Activated naive CD4-positive, alpha-beta T cell treated with anti-CD3 and anti-CD28 coated beads for 36 hours (primary cell): Measurements from ENCODE around the gene MBNL1. TPM values are rescaled to one million over a fixed set of nuclear protein-coding genes. Genes with fewer than 3 reads are reported as not detected.
A peak's percentile ranks its signal among the peaks of the same experiment; 100 is the strongest.

ENCODE experiments used
- CTCF ChIA-PET: fragments of 350-600 bp; sonication (Branson Sonifier 250); formaldehyde crosslinking; loops from one replicate; lab custom pipeline; 2021; ENCODE audit warnings: antibody characterized with exemption; lab: Charles Lee
- DNase-seq: peaks from one replicate; pipeline ENCODE4 v3.0.0-alpha.2; 2020
- H3K27ac Mint-ChIP-seq: one replicate; pipeline ENCODE4 v1.8.0; 2021; ENCODE audit warnings: mild to moderate bottlenecking, mixed read lengths
- H3K27me3 Mint-ChIP-seq: one replicate; pipeline ENCODE4 v1.8.0; 2021; ENCODE audit warnings: low read depth, mixed read lengths
- H3K36me3 Mint-ChIP-seq: one replicate; pipeline ENCODE4 v1.8.0; 2021; ENCODE audit warnings: low read depth, mixed read lengths
- H3K4me1 Mint-ChIP-seq: one replicate; pipeline ENCODE4 v1.8.0; 2021; ENCODE audit warnings: low read depth, mixed read lengths
- H3K4me3 Mint-ChIP-seq: one replicate; pipeline ENCODE4 v1.8.0; 2021; ENCODE audit warnings: mild to moderate bottlenecking, moderate library complexity, mixed read lengths
- H3K9me3 Mint-ChIP-seq: one replicate; pipeline ENCODE4 v1.8.0; 2021; ENCODE audit warnings: mixed read lengths
- intact Hi-C: fragments of 100-400 bp; cut with micrococcal nuclease; formaldehyde crosslinking; loops from one replicate; pipeline ENCODE4 v1.15.1; 2023
- total RNA-seq, 2 experiments: library from RNA; stranded (reverse); gene quantifications; one replicate each; pipeline ENCODE4 v1.2.3, GENCODE V29; 2021

MBNL1 gene
- total RNA-seq, 2 experiments from 2014 or later: 387 to 391 TPM

- peaks cover 85% of the 10 kb centered on the region for H3K4me1 Mint-ChIP-seq
- no peaks in the 10 kb centered on the region for H3K9me3 Mint-ChIP-seq
- H3K27ac Mint-ChIP-seq: peak overlapping the region; percentile 34
- H3K36me3 Mint-ChIP-seq: peaks cover 38% of the 10 kb centered on the region
- H3K4me3 Mint-ChIP-seq: no peak overlapping the region
- DNase-seq: no peak
- CTCF ChIA-PET: no interaction called here
- H3K27me3 Mint-ChIP-seq: no peaks in the 10 kb centered on the region
- intact Hi-C loops: no loop called here
Measured at GRCh38 chr3:152316318-152316717, 47.6 kb downstream of the MBNL1 start.

- Mint-ChIP-seq H3K9me3 (no peaks in the 10 kb centered on the region), H3K27ac (peak overlapping the region; percentile 18), H3K4me1 (peaks cover 87% of the 10 kb centered on the region), H3K4me3 (no peak overlapping the region), H3K36me3 (peaks cover 37% of the 10 kb centered on the region), H3K27me3 (no peaks in the 10 kb centered on the region)
- intact Hi-C loops: no loop called here
- no peak for DNase-seq
- CTCF ChIA-PET: no interaction called here
Measured at GRCh38 chr3:152317184-152317583, 48.5 kb downstream of the MBNL1 start.

GRCh38 chr3:152317956-152318355 is 49.2 kb downstream of the MBNL1 start:
- DNase-seq: no peak
- peaks cover 35% of the 10 kb centered on the region for H3K36me3 Mint-ChIP-seq
- H3K4me3 Mint-ChIP-seq: no peak overlapping the region
- H3K9me3 Mint-ChIP-seq: no peaks in the 10 kb centered on the region
- intact Hi-C loops: no loop called here
- H3K4me1 Mint-ChIP-seq: peaks cover 86% of the 10 kb centered on the region
- H3K27me3 Mint-ChIP-seq: no peaks in the 10 kb centered on the region
- CTCF ChIA-PET: interaction anchor here (0.7 to 1.3 kb wide), 2 partner anchors 27 to 134 kb away, joined by 3 to 4 read pairs; no protein-coding TSS in a partner anchor
- no peak overlapping the region for H3K27ac Mint-ChIP-seq

GRCh38 chr3:152318512-152318911 is 49.8 kb downstream of the MBNL1 start:
- intact Hi-C loops: no loop called here

GRCh38 chr3:152319256-152319655 is 50.5 kb downstream of the MBNL1 start:
- H3K4me3 Mint-ChIP-seq: no peak overlapping the region
- intact Hi-C loops: no loop called here

More at GRCh38 chr3:152318512-152318911, 49.8 kb downstream of the MBNL1 start:
- DNase-seq: no peak
- no peaks in the 10 kb centered on the region for H3K9me3 Mint-ChIP-seq
- peaks cover 31% of the 10 kb centered on the region for H3K36me3 Mint-ChIP-seq
- H3K27me3 Mint-ChIP-seq: no peaks in the 10 kb centered on the region
- no peak overlapping the region for H3K4me3 Mint-ChIP-seq
- peak overlapping the region; percentile 63 for H3K27ac Mint-ChIP-seq
- peaks cover 83% of the 10 kb centered on the region for H3K4me1 Mint-ChIP-seq
- CTCF ChIA-PET: interaction anchor here (0.7 to 1.3 kb wide), 3 partner anchors 28 to 135 kb away, joined by 3 to 4 read pairs (median 3); no protein-coding TSS in a partner anchor

GRCh38 chr3:152319831-152320617 is 51.3 kb downstream of the MBNL1 start:
- H3K36me3 Mint-ChIP-seq: peaks cover 24% of the 10 kb centered on the region
- CTCF ChIA-PET: interaction anchor here (0.7 to 1.2 kb wide), 4 partner anchors 9 to 86 kb away, joined by 3 to 7 read pairs (median 3); no protein-coding TSS in a partner anchor
- no peak for DNase-seq
- no peaks in the 10 kb centered on the region for H3K9me3 Mint-ChIP-seq
- peaks cover 82% of the 10 kb centered on the region for H3K4me1 Mint-ChIP-seq
- no peak overlapping the region for H3K4me3 Mint-ChIP-seq
- intact Hi-C loops: loop anchor here (5.0 kb wide), 1 partner anchor 33 kb away; no protein-coding TSS in a partner anchor
- H3K27me3 Mint-ChIP-seq: no peaks in the 10 kb centered on the region
- peak overlapping the region; percentile 47 for H3K27ac Mint-ChIP-seq

More at GRCh38 chr3:152319256-152319655, 50.5 kb downstream of the MBNL1 start:
- Mint-ChIP-seq H3K4me1 (peaks cover 83% of the 10 kb centered on the region), H3K27ac (peak overlapping the region; percentile 63), H3K9me3 (no peaks in the 10 kb centered on the region), H3K27me3 (no peaks in the 10 kb centered on the region), H3K36me3 (peaks cover 29% of the 10 kb centered on the region)
- DNase-seq: no peak
- CTCF ChIA-PET: interaction anchor here (0.9 to 1.3 kb wide), 3 partner anchors 12 to 136 kb away, joined by 3 to 4 read pairs (median 3); no protein-coding TSS in a partner anchor

GRCh38 chr3:152321200-152321954 is 52.6 kb downstream of the MBNL1 start:
- intact Hi-C loops: loop anchor here (5.0 kb wide), 1 partner anchor 34 kb away; no protein-coding TSS in a partner anchor
- Mint-ChIP-seq H3K4me3 (no peak overlapping the region), H3K4me1 (peaks cover 78% of the 10 kb centered on the region), H3K27ac (peak overlapping the region; percentile 61), H3K9me3 (peaks cover 1% of the 10 kb centered on the region), H3K36me3 (peaks cover 24% of the 10 kb centered on the region), H3K27me3 (no peaks in the 10 kb centered on the region)
- CTCF ChIA-PET: interaction anchor here (1.0 kb wide), 1 partner anchor 81 kb away, joined by 3 read pairs; no protein-coding TSS in a partner anchor
- no peak for DNase-seq

GRCh38 chr3:152321955-152322377 is 53.2 kb downstream of the MBNL1 start:
- intact Hi-C loops: loop anchor here (5.0 kb wide), 1 partner anchor 35 kb away; no protein-coding TSS in a partner anchor
- Mint-ChIP-seq H3K9me3 (peaks cover 1% of the 10 kb centered on the region), H3K36me3 (peaks cover 23% of the 10 kb centered on the region), H3K27me3 (no peaks in the 10 kb centered on the region), H3K27ac (peak overlapping the region; percentile 51), H3K4me1 (peaks cover 79% of the 10 kb centered on the region), H3K4me3 (no peak overlapping the region)
- no peak for DNase-seq
- CTCF ChIA-PET: no interaction called here

GRCh38 chr3:152322756-152323155 is 54.0 kb downstream of the MBNL1 start:
- Mint-ChIP-seq H3K4me1 (peaks cover 79% of the 10 kb centered on the region), H3K9me3 (peaks cover 1% of the 10 kb centered on the region), H3K27ac (peak overlapping the region; percentile 21), H3K4me3 (no peak overlapping the region), H3K36me3 (peaks cover 23% of the 10 kb centered on the region), H3K27me3 (no peaks in the 10 kb centered on the region)
- intact Hi-C loops: loop anchor here (1.0 to 5.0 kb wide), 2 partner anchors 9 to 35 kb away; no protein-coding TSS in a partner anchor
- CTCF ChIA-PET: no interaction called here
- DNase-seq: no peak

- Mint-ChIP-seq H3K27me3 (no peaks in the 10 kb centered on the region), H3K27ac (peak overlapping the region; percentile 66), H3K36me3 (peaks cover 21% of the 10 kb centered on the region), H3K4me3 (peak overlapping the region; percentile 23), H3K4me1 (peaks cover 78% of the 10 kb centered on the region), H3K9me3 (peaks cover 3% of the 10 kb centered on the region)
- intact Hi-C loops: loop anchor here (1.0 to 5.0 kb wide), 3 partner anchors 7 to 37 kb away; no protein-coding TSS in a partner anchor
- CTCF ChIA-PET: interaction anchor here (1.2 kb wide), 2 partner anchors 35 to 140 kb away, joined by 3 to 4 read pairs; no protein-coding TSS in a partner anchor
- no peak for DNase-seq
Measured at GRCh38 chr3:152323834-152324233, 55.1 kb downstream of the MBNL1 start.

GRCh38 chr3:152325136-152325535 is 56.4 kb downstream of the MBNL1 start:
- CTCF ChIA-PET: no interaction called here

More at GRCh38 chr3:152325136-152325535, 56.4 kb downstream of the MBNL1 start:
- no peak for DNase-seq
- Mint-ChIP-seq H3K9me3 (peaks cover 4% of the 10 kb centered on the region), H3K27ac (peak overlapping the region; percentile 19), H3K27me3 (no peaks in the 10 kb centered on the region), H3K4me1 (peaks cover 75% of the 10 kb centered on the region), H3K36me3 (peaks cover 17% of the 10 kb centered on the region), H3K4me3 (no peak overlapping the region)
- intact Hi-C loops: loop anchor here (2.0 kb wide), 1 partner anchor 14 kb away; no protein-coding TSS in a partner anchor
